Measurements from ENCODE around the gene AATK.

Gene AATK, protein sequence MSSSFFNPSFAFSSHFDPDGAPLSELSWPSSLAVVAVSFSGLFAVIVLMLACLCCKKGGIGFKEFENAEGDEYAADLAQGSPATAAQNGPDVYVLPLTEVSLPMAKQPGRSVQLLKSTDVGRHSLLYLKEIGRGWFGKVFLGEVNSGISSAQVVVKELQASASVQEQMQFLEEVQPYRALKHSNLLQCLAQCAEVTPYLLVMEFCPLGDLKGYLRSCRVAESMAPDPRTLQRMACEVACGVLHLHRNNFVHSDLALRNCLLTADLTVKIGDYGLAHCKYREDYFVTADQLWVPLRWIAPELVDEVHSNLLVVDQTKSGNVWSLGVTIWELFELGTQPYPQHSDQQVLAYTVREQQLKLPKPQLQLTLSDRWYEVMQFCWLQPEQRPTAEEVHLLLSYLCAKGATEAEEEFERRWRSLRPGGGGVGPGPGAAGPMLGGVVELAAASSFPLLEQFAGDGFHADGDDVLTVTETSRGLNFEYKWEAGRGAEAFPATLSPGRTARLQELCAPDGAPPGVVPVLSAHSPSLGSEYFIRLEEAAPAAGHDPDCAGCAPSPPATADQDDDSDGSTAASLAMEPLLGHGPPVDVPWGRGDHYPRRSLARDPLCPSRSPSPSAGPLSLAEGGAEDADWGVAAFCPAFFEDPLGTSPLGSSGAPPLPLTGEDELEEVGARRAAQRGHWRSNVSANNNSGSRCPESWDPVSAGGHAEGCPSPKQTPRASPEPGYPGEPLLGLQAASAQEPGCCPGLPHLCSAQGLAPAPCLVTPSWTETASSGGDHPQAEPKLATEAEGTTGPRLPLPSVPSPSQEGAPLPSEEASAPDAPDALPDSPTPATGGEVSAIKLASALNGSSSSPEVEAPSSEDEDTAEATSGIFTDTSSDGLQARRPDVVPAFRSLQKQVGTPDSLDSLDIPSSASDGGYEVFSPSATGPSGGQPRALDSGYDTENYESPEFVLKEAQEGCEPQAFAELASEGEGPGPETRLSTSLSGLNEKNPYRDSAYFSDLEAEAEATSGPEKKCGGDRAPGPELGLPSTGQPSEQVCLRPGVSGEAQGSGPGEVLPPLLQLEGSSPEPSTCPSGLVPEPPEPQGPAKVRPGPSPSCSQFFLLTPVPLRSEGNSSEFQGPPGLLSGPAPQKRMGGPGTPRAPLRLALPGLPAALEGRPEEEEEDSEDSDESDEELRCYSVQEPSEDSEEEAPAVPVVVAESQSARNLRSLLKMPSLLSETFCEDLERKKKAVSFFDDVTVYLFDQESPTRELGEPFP (N-terminal part only)

GRCh38 chr17:81166033-81166492 lies at the start of gene AATK:
AATK (minus strand) TSS chr17:81166221; CDS start chr17:81165992, 229 bp downstream.
- DNase-seq (ENCODE audit: low read depth in 2 of 2) = no peak

DNA sequence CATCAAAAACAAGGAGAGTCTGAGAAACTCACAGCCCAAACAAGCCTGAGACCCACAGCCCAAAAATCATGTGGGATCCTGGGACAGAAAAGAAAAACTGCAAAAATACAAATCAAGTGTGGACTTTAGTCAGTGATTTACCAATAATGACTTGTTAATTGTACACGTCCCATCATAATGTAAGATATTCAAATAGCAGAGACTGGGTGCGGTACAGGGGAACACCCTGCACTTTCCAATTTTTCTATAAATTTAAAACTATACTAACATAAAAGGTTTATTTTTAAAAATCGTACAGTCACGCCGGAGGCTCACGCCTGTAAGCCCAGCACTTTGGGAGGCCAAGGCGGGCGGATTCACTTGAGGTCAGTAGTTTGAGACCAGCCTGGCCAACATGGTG lies 48.0 kb upstream of the AATK start:
- DNase-seq (ENCODE audit: low read depth in 2 of 2) = no peak

GRCh38 chr17:81212365-81212764 lies 46.3 kb upstream of the AATK start:
- no peak for DNase-seq (ENCODE audit: low read depth in 2 of 2)

- DNase-seq (ENCODE audit: low read depth in 2 of 2) = no peak
Observed at GRCh38 chr17:81210868-81211267, 44.8 kb upstream of the AATK start.

DNA sequence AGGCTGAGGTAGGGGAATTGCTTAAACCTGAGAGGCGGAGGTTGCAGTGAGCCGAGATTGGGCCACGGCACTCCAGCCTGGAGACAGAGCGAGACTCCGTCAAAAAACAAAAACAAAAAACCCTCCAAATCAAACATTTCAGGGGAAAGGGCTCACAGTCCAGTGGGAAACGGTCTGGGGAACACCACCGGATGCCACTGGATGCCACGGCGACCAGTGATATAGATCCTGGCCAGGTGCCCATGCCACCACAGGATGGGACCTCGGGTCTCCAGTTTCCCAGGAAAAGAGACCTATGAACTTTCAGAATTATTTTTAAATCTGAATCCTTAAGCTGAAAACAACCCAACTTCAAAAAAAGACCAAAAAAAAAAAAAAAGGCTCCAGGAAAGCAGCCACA lies 44.4 kb upstream of the AATK start:
- no peak for DNase-seq (ENCODE audit: low read depth in 2 of 2)

GRCh38 chr17:81209141-81209540 lies 43.1 kb upstream of the AATK start:
- no peak for DNase-seq (ENCODE audit: low read depth in 2 of 2)

DNA sequence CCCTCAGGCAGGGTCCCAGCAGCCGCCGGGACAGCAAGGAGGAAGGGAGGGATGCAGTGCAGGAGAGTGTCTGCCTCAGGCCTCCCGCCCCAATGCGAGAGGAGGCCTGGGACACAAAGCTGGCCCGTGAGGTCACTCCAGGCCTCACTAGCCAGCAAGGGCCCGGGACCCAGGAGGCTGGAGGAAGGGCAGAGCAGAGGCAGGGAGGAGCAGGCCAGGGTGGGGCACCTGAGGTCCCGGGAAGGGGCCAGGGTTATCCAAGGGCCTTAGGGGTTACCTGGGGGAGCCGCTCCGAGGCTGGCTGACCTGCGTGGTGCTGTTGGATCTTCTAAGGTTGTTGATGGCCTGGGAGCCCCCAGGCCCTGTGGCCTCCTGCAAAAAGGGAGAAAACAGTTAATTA lies 42.6 kb upstream of the AATK start:
- no peak for DNase-seq (ENCODE audit: low read depth in 2 of 2)

- no peak for DNase-seq (ENCODE audit: low read depth in 2 of 2)
Observed at GRCh38 chr17:81207610-81208581, 41.9 kb upstream of the AATK start.

- DNase-seq (ENCODE audit: low read depth in 2 of 2) = no peak
Observed at GRCh38 chr17:81206657-81207056, 40.6 kb upstream of the AATK start.

- DNase-seq (ENCODE audit: low read depth in 2 of 2) = no peak
Observed at GRCh38 chr17:81206166-81206565, 40.1 kb upstream of the AATK start.

- DNase-seq (ENCODE audit: low read depth in 2 of 2) = no peak
Observed at GRCh38 chr17:81204578-81204977, 38.6 kb upstream of the AATK start.

GRCh38 chr17:81203136-81203535 lies 37.1 kb upstream of the AATK start:
- DNase-seq (ENCODE audit: low read depth in 2 of 2) = no peak

- no peak for DNase-seq (ENCODE audit: low read depth in 2 of 2)
Observed at GRCh38 chr17:81202318-81202717, 36.3 kb upstream of the AATK start.

DNA sequence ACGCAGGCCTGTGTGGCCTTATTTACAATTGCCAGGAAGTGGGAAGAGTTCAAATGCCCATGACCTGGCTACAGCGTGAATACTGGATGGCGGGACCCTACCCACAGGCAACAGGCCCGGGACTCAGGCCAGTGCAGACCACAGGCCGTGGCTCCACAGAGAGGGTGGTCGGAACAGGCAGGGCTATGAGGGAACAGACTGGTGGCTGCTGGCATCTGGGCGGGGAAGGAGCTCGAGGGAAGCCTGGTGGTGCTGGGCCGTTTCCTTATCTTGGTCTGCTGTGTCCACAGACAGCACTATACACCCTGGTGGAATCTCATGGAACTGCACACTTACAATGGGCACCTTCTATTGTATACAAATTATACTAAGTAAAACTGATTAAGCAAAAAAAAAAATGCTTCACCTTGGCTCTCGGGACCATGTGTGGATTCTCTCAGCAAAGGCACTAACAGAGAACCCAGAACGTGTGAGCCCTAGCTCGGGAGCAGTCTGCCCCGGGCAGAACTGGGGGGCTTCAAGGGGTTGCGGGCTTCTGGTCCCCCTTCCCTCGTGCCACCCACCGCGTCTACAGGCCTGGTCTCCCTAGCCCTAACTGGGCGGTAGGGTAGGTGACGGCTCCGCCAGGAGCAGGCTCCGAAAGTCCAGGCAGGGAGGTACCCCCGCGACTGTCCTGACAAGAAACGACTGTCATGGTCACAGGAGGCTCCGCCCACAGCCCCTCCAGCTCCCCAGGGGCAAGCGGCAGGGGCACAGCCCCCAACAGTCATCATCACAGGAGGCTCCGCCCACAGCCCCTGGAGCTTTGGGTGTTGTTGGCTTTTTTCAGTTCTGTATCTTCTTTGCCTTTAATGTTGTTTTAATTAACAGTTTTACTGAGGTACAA lies 34.9 kb upstream of the AATK start:
- DNase-seq (ENCODE audit: low read depth in 2 of 2) = no peak

- DNase-seq (ENCODE audit: low read depth in 2 of 2) = no peak
Observed at GRCh38 chr17:81200201-81200600, 34.2 kb upstream of the AATK start.

DNA sequence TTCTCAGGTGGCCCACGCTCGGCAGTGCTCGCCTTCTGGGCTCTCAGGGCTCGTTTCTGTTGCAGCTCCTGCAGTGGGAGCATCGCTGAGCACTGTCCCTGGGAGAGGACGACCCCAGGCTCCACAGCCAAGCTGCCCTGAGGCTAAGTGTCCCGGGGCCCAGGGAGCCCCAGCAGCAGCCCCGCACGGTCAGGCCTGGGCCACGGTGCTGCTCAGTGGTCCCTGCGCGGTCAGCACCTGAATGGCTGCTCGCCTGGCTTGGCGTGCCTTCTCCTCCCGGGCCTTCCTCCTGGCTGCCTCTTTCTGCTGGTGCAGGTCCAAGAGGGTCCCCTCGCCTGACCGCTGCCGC lies 33.4 kb upstream of the AATK start:
- DNase-seq (ENCODE audit: low read depth in 2 of 2) = no peak

- no peak for DNase-seq (ENCODE audit: low read depth in 2 of 2)
Observed at GRCh38 chr17:81198826-81199481, 32.9 kb upstream of the AATK start.

DNA sequence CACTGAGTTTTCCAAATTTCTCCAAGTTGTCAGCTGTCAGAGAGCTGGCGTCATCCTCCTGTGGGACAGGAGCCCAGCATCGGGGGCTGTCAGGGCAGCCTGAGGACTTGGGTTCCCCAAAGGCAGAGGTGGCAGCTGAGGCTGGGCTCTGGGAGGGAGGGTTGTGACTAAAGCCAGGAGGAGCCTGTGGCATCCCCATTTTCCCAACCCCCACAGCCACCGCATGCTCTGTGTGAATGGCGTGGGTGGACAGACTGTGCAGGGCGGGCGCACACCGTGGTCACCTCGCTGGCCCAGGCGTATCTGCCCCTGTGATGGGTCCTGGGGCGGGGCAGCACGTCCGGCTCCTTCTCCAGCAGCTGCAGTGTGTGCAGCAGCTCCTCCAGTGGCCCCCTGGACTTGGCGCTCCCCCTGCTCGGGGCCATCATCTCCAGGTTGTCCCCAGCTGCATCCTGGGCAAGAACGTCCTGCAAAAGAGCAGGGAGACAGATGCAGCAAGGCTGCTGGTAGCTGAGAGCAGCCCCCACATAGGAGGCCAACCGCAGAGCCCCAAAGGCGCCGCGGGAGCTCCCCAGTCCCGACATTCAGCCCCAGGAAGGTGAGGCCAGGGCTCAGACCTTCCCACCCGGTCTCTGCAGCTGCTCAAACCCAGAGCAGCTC lies 31.9 kb upstream of the AATK start:
- no peak for DNase-seq (ENCODE audit: low read depth in 2 of 2)

DNA sequence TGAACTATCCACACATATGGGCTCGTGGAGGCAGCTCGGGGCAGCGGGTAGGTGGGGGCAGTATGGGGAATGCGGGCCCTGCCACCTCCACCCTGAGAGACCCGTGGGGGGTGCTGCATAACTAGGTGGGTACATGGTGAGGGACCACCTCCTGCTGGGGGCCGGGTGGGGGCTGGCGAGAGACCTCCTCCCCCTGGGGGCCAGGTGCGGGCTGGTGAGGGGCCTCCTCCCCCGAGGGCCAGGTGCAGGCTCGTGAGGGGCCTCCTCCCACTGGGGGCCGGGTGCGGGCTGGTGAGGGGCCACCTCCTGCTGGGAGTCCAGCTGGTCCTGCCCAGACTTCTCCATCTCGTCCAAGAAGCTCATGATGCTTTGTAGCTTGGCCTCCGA lies 31.4 kb upstream of the AATK start:
- DNase-seq (ENCODE audit: low read depth in 2 of 2) = no peak

Data from stimulated activated CD8-positive, alpha-beta memory T cell treated with anti-CD3 and anti-CD28 coated beads, Interleukin-2, amount 100 ng/mL, for 48 hours (primary cell).